Right lobe of liver (tissue), 6 donors: ENCODE results near the gene COL23A1. TPM values are rescaled to one million over a fixed set of nuclear protein-coding genes. Genes with fewer than 3 reads are reported as not detected.

Source experiments
- ATAC-seq, 4 donors: fragments of 200-7000 bp; cut with Tn5 transposase; one replicate each; pipeline ENCODE4 v1.9.1; 2020; ENCODE audit warnings: mild to moderate bottlenecking in 4 of 4, moderate library complexity in 4 of 4
- DNase-seq, 3 donors: peaks; one replicate each; pipeline ENCODE4 v3.0.0-alpha.2; 2020
- H3K27ac ChIP-seq, 3 donors: fragments of 200-600 bp; one replicate each; pipeline ENCODE4 v1.8.0; 2022
- H3K27me3 ChIP-seq, 2 donors: fragments of 200-600 bp; one replicate each; pipeline ENCODE4 v1.8.0; 2022
- H3K36me3 ChIP-seq, 4 donors: fragments of 200-600 bp; sonication (generic) in 1 of 4; one replicate each; pipeline versions ENCODE4 v1.5.1 to v1.8.0; 2017 to 2022; ENCODE audit warnings: control low read depth in 1 of 4
- H3K4me1 ChIP-seq, 4 donors: fragments of 200-600 bp; sonication (generic) in 1 of 4; one replicate each; pipeline versions ENCODE4 v1.5.1 to v1.8.0; 2017 to 2022; ENCODE audit warnings: control low read depth in 1 of 4
- H3K4me3 ChIP-seq, 3 donors: fragments of 200-600 bp; one replicate each; pipeline ENCODE4 v1.8.0; 2022
- H3K9me3 ChIP-seq, 4 donors: fragments of 200-600 bp; sonication (generic) in 1 of 4; one replicate each; pipeline versions ENCODE4 v1.5.1 to v1.8.0; 2017 to 2022; ENCODE audit warnings: control low read depth in 1 of 4
- CTCF ChIP-seq, 4 donors: fragments of 200-600 bp in 3 of 4; fragments of 450-650 bp in 1 of 4; IDR thresholded peaks; one replicate each; pipeline versions ENCODE4 v1.5.1 to v1.8.0; 2016 to 2022; ENCODE audit warnings: antibody characterized with exemption in 4 of 4, mild to moderate bottlenecking in 2 of 4
- POLR2A ChIP-seq: fragments of 450-650 bp; IDR thresholded peaks from one replicate; pipeline ENCODE4 v1.6.1; 2017; ENCODE audit warnings: antibody characterized with exemption, mild to moderate bottlenecking
- WGBS: methylation state at CpG from one replicate; pipeline ENCODE4 v1.1.6; 2018; ENCODE audit warnings: low coverage, low lambda C conversion rate; ENCODE audit not compliant: insufficient coverage; ENCODE audit errors: missing lambda C conversion rate; 5-methylcytosine and 5-hydroxymethylcytosine counted together
- intact Hi-C, 2 donors: fragments of 100-400 bp; cut with DNase I; formaldehyde crosslinking; loops; one replicate each; pipeline versions ENCODE4 v1.11.2 to v1.14.1; 2022
- total RNA-seq, 6 experiments: library from RNA; depleted of rRNA in 2 of 6; stranded (reverse); fragments of >200 nt in 2 of 6; fragmentation: NEBNext Ultra II Directional in 3 of 6; extraction: Animal tissue kit (Norgen Biotek cat#: 25700) in 3 of 6; gene quantifications; one replicate each; pipeline versions ENCODE4 v1.1.0 to v1.2.4, GENCODE V29; 2016 to 2023
- donor health status: DM: no; HTN: yes; CAD: no.
- donor health status: DM: no; HTN: no; CAD: no.
- donor health status: DM: no; HTN: no; CAD: no.
- donor health status: DM: no; HTN: yes; CAD: no.
- donor health status: DM: no; HTN: yes; CAD: no.

Gene COL23A1
- total RNA-seq, 6 experiments from 2014 or later = 0.25 to 1.2 (median 0.50) TPM

GRCh38 chr5:178389026-178389729, 201.0 kb downstream of the COL23A1 start:
- H3K4me3 ChIP-seq = no peak overlapping the region
- ATAC-seq (no peak), DNase-seq (peak in 1 of 3 donors; percentile 20)
- intact Hi-C loops = no loop called here
- no peak overlapping the region for H3K27ac ChIP-seq
- no peaks in the 10 kb centered on the region for H3K36me3 ChIP-seq
- H3K4me1 ChIP-seq = no peaks in the 10 kb centered on the region
- TF ChIP-seq CTCF (IDR thresholded peaks at IDR 0.05) (no peak), POLR2A (no peak)
- WGBS = 78% methylated on average over 6 of the region's 8 CpGs
- H3K9me3 ChIP-seq = no peaks in the 10 kb centered on the region
- H3K27me3 ChIP-seq = no peaks in the 10 kb centered on the region

GRCh38 chr5:178388386-178389025, 201.7 kb downstream of the COL23A1 start:
- Histone ChIP-seq H3K27me3 (no peaks in the 10 kb centered on the region), H3K36me3 (no peaks in the 10 kb centered on the region), H3K27ac (no peak overlapping the region), H3K9me3 (no peaks in the 10 kb centered on the region), H3K4me1 (no peaks in the 10 kb centered on the region), H3K4me3 (no peak overlapping the region)
- peak in 1 of 3 donors; percentile 39 for DNase-seq
- ATAC-seq = peak; percentile 6 to 63 (median 28)
- TF ChIP-seq POLR2A = no peak
- TF ChIP-seq CTCF (IDR thresholded peaks at IDR 0.05) = no peak
- intact Hi-C loops = no loop called here
- 63% methylated on average over 4 of the region's 8 CpGs for WGBS

GRCh38 chr5:178387856-178388190, 202.4 kb downstream of the COL23A1 start:
- no peaks in the 10 kb centered on the region for H3K4me1 ChIP-seq
- H3K27ac ChIP-seq = no peak overlapping the region
- H3K9me3 ChIP-seq = no peaks in the 10 kb centered on the region
- peak in 1 of 3 donors; percentile 21 for DNase-seq
- 81% methylated on average over 3 of the region's 7 CpGs for WGBS
- intact Hi-C loops = no loop called here
- H3K36me3 ChIP-seq = no peaks in the 10 kb centered on the region
- H3K27me3 ChIP-seq = no peaks in the 10 kb centered on the region
- H3K4me3 ChIP-seq = no peak overlapping the region
- TF ChIP-seq POLR2A (no peak), CTCF (IDR thresholded peaks at IDR 0.05) (no peak)
- ATAC-seq = no peak

GRCh38 chr5:178387061-178387855, 202.9 kb downstream of the COL23A1 start:
- Histone ChIP-seq H3K4me1 (no peaks in the 10 kb centered on the region), H3K36me3 (no peaks in the 10 kb centered on the region), H3K27me3 (no peaks in the 10 kb centered on the region), H3K9me3 (no peaks in the 10 kb centered on the region), H3K27ac (no peak overlapping the region), H3K4me3 (no peak overlapping the region)
- WGBS = 57% methylated on average over 14 of the region's 20 CpGs
- intact Hi-C loops = no loop called here
- peak in 1 of 3 donors; percentile 36 for DNase-seq
- no peak for TF ChIP-seq CTCF (IDR thresholded peaks at IDR 0.05)
- TF ChIP-seq POLR2A = no peak
- no peak for ATAC-seq
